SJCRH30 (cell line): ENCODE data around the gene MYORG. TPM values are rescaled to one million over a fixed set of nuclear protein-coding genes. Genes with fewer than 3 reads are reported as not detected.

Experiments used
- DNase-seq, 2 experiments: peaks; one replicate each; pipeline ENCODE4 v3.0.0-alpha.2; 2015 to 2020
- H3K27ac ChIP-seq: fragments of 250-450 bp; sonication (Bioruptor Pico); 2 replicates; pipeline ENCODE4 v1.5.1; 2020; ENCODE audit warnings: mild to moderate bottlenecking, moderate library complexity
- H3K27me3 ChIP-seq: fragments of 250-450 bp; sonication (Bioruptor Pico); 2 replicates; pipeline ENCODE4 v1.5.1; 2020; ENCODE audit warnings: mild to moderate bottlenecking, moderate library complexity
- H3K36me3 ChIP-seq: fragments of 250-450 bp; sonication (Bioruptor Pico); 2 replicates; pipeline ENCODE4 v1.5.1; 2020; ENCODE audit warnings: mild to moderate bottlenecking, moderate library complexity
- H3K4me1 ChIP-seq: fragments of 250-450 bp; sonication (Bioruptor Pico); 2 replicates; pipeline ENCODE4 v1.5.1; 2020; ENCODE audit warnings: mild to moderate bottlenecking, moderate library complexity
- H3K4me3 ChIP-seq: fragments of 250-450 bp; sonication (Bioruptor Pico); 2 replicates; pipeline ENCODE4 v1.5.1; 2020; ENCODE audit warnings: mild to moderate bottlenecking, moderate library complexity
- H3K9me3 ChIP-seq: fragments of 250-450 bp; sonication (Bioruptor Pico); replicated peaks from 2 replicates; pipeline ENCODE4 v1.5.1; 2020; ENCODE audit warnings: mild to moderate bottlenecking, moderate library complexity
- total RNA-seq: library from RNA; depleted of rRNA; stranded (reverse); fragments of >200 nt; shearing (Covaris generic); gene quantifications from 2 replicates; pipeline ENCODE4 v1.2.3, GENCODE V29; 2014; rRNA removed

The MYORG gene
- total RNA-seq = 1.7 and 1.8 TPM in 2 replicates

- H3K36me3 ChIP-seq = no peaks in the 10 kb centered on the region
- no peak within 1 kb of the TSS for H3K27ac ChIP-seq
- H3K4me1 ChIP-seq = peaks cover 15% of the 10 kb centered on the region
- H3K4me3 ChIP-seq = peak within 1 kb of the TSS; percentile 68
- H3K9me3 ChIP-seq = no peaks in the 10 kb centered on the region
- DNase-seq = peak; percentile 97
- H3K27me3 ChIP-seq = no peaks in the 10 kb centered on the region
Observed at GRCh38 chr9:34376596-34377403, at the start of gene MYORG. MYORG (minus strand) TSS chr9:34376898; CDS start chr9:34372943, 3,955 bp downstream.

GRCh38 chr9:34419716-34420504 is 43.2 kb upstream of the MYORG start:
- Histone ChIP-seq H3K4me3 (no peak overlapping the region), H3K4me1 (no peaks in the 10 kb centered on the region), H3K27ac (no peak overlapping the region), H3K27me3 (no peaks in the 10 kb centered on the region), H3K36me3 (no peaks in the 10 kb centered on the region), H3K9me3 (no peaks in the 10 kb centered on the region)
- DNase-seq = no peak

GRCh38 chr9:34417734-34418133 is 41.0 kb upstream of the MYORG start:
- H3K4me1 ChIP-seq = no peaks in the 10 kb centered on the region
- H3K27ac ChIP-seq = no peak overlapping the region
- H3K36me3 ChIP-seq = no peaks in the 10 kb centered on the region
- H3K27me3 ChIP-seq = no peaks in the 10 kb centered on the region
- no peak overlapping the region for H3K4me3 ChIP-seq
- peak; percentile 21 to 36 for DNase-seq
- no peaks in the 10 kb centered on the region for H3K9me3 ChIP-seq

DNA sequence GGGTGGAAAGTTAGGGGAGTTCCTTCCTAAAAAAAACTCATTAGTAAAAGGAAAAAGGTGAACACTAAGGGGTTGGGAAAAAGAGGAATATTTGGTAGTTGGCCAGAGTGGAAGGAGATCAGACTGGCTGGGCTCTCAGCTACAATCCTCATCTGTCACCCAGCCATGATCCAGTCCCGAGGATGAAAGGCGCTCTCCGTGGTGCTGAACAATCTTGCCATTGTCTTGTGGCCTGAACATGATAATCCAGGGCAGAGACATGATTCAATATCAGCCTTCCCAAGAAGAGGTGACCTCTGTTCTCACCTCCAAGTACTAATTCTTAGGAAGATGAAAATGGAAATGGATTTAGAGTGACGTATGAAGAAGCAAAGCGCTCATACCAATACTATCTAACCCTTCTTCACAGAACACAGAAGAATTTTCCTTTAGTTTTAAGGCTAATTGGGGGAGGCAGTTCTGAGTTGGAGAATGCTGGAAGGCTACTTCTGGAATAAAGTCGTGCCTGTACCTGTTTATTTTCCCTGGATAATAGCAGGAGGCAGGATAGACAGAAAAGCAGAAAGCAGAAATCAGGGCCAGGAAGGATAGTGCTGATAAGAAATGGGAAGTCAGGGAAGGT is 36.6 kb upstream of the MYORG start:
- no peak overlapping the region for H3K27ac ChIP-seq
- H3K4me1 ChIP-seq = no peaks in the 10 kb centered on the region
- H3K27me3 ChIP-seq = no peaks in the 10 kb centered on the region
- no peaks in the 10 kb centered on the region for H3K9me3 ChIP-seq
- no peak overlapping the region for H3K4me3 ChIP-seq
- no peaks in the 10 kb centered on the region for H3K36me3 ChIP-seq
- peak; percentile 68 to 85 for DNase-seq

DNA sequence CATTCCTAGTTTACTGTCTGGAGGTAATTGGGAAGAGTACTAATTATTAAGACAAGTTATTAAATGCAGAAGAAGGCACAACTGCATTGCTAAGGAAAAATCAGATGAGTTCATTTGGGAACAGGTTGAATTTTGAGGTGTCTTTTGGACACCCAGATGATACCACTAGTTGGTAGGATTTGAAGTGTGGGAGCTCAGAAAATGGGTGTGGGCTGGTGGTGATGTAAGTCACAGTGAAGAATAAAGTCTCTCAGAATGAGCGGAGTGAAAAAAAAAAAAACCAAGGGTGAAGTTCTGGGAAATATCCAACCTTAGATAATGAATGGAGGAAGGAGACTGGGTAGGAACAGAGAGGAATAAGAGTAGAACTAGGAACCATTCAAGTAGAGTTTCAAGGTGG is 35.6 kb upstream of the MYORG start:
- Histone ChIP-seq H3K4me3 (no peak overlapping the region), H3K4me1 (no peaks in the 10 kb centered on the region), H3K36me3 (no peaks in the 10 kb centered on the region), H3K27me3 (no peaks in the 10 kb centered on the region), H3K9me3 (no peaks in the 10 kb centered on the region), H3K27ac (no peak overlapping the region)
- DNase-seq = no peak

DNA sequence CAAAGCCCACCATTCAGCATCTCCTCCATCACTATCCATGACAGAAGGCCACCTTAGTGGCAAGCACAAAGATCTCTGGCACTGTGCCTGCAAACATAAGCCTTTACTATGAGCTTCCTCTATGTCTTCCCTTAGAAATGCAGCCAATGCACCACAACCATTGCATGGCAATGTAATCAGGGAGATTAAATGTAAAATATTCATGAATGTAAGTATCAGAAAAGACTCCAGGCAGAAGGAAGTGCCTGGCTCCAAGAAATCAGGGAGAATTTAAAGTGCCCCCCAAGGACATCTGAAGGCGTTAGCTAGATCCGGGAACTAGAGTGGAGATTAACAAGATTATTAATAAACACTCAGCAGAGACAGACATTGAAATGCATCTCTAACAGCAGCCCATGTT is 32.5 kb upstream of the MYORG start:
- Histone ChIP-seq H3K36me3 (no peaks in the 10 kb centered on the region), H3K4me3 (no peak overlapping the region), H3K9me3 (no peaks in the 10 kb centered on the region), H3K4me1 (no peaks in the 10 kb centered on the region), H3K27me3 (no peaks in the 10 kb centered on the region), H3K27ac (no peak overlapping the region)
- DNase-seq = no peak

DNA sequence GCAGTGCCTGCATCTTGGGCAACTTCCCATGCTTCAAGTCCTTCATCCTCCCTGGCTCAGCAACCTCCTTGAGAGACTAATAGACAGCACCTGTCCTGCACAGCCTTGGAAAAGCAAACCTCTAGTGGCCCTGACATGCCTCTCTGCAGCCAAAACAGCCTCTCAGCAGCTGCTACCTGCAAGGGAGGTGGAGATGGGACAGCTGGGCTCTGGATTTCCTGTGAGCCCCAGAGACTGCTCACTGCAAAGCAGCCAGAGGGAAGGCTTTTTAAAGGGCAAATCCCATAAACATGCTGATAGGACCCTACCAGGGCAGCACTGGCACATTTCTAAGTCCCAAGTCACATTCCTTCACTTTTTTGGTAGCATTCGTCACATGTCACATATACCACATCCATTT is 31.5 kb upstream of the MYORG start:
- Histone ChIP-seq H3K9me3 (no peaks in the 10 kb centered on the region), H3K36me3 (no peaks in the 10 kb centered on the region), H3K27me3 (no peaks in the 10 kb centered on the region), H3K4me3 (no peak overlapping the region), H3K4me1 (no peaks in the 10 kb centered on the region), H3K27ac (no peak overlapping the region)
- no peak for DNase-seq

DNA sequence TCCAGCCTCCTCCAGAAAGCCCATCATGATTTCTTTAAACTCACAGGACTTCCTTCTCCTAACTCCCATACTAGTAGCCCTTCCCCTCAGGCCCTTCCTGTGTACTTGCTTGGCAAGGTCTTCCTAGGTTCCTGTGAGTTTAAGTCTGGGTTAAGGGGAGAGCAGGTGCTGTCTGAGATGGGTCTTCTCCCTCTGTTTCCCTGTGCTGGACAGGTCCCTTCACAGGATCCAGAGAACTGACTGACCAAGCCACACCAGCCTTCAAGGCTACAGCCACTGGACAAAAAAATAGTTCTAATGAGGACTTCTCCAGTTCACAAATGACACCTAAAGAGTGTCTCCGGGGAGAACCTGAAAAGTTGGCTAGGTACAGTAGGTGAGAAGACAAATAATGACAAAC is 29.5 kb upstream of the MYORG start:
- H3K27ac ChIP-seq = no peak overlapping the region
- no peak for DNase-seq
- H3K27me3 ChIP-seq = no peaks in the 10 kb centered on the region
- no peak overlapping the region for H3K4me3 ChIP-seq
- H3K9me3 ChIP-seq = no peaks in the 10 kb centered on the region
- H3K4me1 ChIP-seq = no peaks in the 10 kb centered on the region
- H3K36me3 ChIP-seq = no peaks in the 10 kb centered on the region

GRCh38 chr9:34405719-34406118 is 29.0 kb upstream of the MYORG start:
- DNase-seq = no peak
- H3K4me3 ChIP-seq = no peak overlapping the region
- no peaks in the 10 kb centered on the region for H3K36me3 ChIP-seq
- H3K27me3 ChIP-seq = no peaks in the 10 kb centered on the region
- no peaks in the 10 kb centered on the region for H3K4me1 ChIP-seq
- no peaks in the 10 kb centered on the region for H3K9me3 ChIP-seq
- no peak overlapping the region for H3K27ac ChIP-seq

GRCh38 chr9:34403554-34404380 is 27.1 kb upstream of the MYORG start:
- Histone ChIP-seq H3K27ac (no peak overlapping the region), H3K4me3 (no peak overlapping the region), H3K9me3 (no peaks in the 10 kb centered on the region), H3K4me1 (no peaks in the 10 kb centered on the region), H3K36me3 (no peaks in the 10 kb centered on the region), H3K27me3 (no peaks in the 10 kb centered on the region)
- DNase-seq = peak; percentile 61 to 79

DNA sequence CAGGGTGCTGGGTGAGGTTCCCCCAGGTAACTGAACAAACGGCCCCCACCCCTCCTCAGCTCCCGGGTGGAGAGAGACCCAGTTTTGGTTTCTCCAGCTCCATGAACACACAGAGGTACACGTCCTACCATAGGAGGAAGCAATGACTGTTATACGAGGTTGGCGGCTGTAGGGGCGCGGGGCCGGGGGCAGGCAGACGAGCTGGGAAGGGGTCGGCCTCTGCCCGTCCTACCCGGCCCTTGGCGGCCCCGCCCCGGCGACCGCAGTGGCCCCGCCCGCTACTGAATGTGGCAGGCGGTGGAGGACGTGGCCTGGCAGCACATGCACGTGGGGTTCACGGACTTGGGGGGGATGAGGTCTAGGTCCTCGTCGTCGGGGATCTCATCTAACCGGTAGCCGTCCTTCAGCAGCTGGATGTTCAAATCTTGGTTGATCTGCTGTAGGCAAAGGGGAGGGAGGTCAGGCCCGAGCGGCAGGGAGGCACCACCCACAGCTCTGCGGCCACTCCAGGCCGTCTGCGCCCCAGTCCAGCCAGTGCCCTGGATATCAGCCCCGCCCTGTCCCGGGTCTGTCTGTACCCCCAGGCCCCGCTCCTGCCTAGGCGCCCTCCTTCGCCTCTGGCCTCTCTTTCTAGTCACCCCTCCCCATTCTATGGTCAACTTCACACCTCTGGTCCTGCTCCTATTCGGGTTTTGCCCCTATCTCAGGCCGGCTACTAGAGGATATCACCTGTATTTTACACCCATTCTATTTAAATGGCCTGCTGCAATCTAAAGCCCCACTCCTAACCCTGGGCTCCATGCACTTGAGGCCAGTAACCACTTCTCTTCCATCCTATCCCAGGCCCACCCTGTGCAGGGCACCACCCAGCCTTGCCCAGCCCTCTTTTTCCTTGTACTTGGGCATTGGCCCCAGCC is 24.2 kb upstream of the MYORG start:
- Histone ChIP-seq H3K36me3 (no peaks in the 10 kb centered on the region), H3K4me1 (no peaks in the 10 kb centered on the region), H3K4me3 (no peak overlapping the region), H3K9me3 (no peaks in the 10 kb centered on the region), H3K27ac (no peak overlapping the region), H3K27me3 (no peaks in the 10 kb centered on the region)
- DNase-seq = no peak

DNA sequence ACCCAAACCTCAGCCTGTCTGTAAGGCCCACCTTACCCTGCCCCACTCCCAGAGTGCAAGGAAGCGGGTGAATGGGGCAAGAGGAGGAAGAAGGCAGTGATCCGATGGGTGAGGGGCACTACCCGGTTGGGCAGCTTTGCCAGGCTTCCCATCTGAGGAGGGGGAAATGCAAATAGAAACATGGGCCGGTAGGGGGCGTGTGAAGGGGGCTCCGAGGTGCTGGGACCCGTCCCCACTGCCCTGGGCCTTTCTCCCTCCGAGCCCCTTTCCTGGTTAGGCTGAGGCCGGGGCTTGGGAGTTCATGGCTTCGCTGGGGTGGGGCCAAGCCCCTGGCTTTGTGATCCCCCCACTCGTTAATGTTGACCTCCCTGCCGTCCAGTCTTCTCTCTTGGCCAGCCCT is 23.6 kb upstream of the MYORG start:
- Histone ChIP-seq H3K27me3 (no peaks in the 10 kb centered on the region), H3K9me3 (no peaks in the 10 kb centered on the region), H3K4me3 (no peak overlapping the region), H3K4me1 (no peaks in the 10 kb centered on the region), H3K27ac (no peak overlapping the region), H3K36me3 (no peaks in the 10 kb centered on the region)
- no peak for DNase-seq

- Histone ChIP-seq H3K27me3 (no peaks in the 10 kb centered on the region), H3K4me1 (no peaks in the 10 kb centered on the region), H3K9me3 (no peaks in the 10 kb centered on the region), H3K36me3 (no peaks in the 10 kb centered on the region), H3K4me3 (no peak overlapping the region), H3K27ac (no peak overlapping the region)
- no peak for DNase-seq
Observed at GRCh38 chr9:34399729-34400128, 23.0 kb upstream of the MYORG start.

DNA sequence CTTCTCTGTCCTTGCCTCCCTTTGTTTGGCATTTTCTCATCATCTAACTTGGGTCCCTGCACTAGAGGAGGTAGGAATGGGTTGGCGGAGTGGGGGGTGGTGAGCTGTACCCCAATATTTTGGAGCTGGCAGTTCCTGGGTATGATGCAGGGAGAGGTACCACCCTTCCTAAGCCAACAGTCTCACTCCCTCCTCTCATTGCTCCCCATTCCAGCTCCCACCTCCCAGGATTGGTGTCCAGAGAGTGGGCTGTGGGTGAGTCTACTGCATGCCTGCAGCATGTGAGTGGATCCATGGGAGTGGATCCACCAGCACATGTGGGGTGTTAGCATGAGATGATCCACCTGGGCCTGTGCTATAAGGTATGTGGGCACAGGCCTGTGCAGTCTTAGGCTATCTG is 22.2 kb upstream of the MYORG start:
- Histone ChIP-seq H3K36me3 (no peaks in the 10 kb centered on the region), H3K27ac (no peak overlapping the region), H3K4me3 (no peak overlapping the region), H3K9me3 (no peaks in the 10 kb centered on the region), H3K4me1 (no peaks in the 10 kb centered on the region), H3K27me3 (no peaks in the 10 kb centered on the region)
- DNase-seq = no peak
